ENCODE data around the gene CCDC63.

DNA sequence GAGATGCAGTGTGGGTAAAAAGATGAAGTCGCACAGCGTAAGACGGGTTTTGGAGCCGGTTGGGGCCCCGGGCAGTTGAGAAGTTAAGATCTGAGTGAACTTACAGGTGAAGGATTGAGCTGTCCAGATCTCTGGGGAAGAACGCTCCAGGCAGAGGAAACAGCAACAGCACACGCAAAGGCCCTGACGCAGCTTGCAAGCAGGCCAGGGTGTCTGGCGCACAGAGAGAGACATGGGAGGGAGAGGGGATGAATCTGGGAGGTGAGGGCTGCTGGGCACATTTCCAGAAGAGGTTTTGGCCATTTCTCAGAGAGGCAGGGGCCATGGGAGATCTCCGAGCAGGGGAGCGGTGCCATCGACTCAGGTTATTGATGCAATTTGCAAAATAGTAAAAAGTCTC is 42.6 kb downstream of the CCDC63 start:
- TF ChIP-seq POLR2AphosphoS5 (IDR thresholded peaks at IDR 0.05; ENCODE audit: low read depth): no peak
- TF ChIP-seq, protein P1, sequence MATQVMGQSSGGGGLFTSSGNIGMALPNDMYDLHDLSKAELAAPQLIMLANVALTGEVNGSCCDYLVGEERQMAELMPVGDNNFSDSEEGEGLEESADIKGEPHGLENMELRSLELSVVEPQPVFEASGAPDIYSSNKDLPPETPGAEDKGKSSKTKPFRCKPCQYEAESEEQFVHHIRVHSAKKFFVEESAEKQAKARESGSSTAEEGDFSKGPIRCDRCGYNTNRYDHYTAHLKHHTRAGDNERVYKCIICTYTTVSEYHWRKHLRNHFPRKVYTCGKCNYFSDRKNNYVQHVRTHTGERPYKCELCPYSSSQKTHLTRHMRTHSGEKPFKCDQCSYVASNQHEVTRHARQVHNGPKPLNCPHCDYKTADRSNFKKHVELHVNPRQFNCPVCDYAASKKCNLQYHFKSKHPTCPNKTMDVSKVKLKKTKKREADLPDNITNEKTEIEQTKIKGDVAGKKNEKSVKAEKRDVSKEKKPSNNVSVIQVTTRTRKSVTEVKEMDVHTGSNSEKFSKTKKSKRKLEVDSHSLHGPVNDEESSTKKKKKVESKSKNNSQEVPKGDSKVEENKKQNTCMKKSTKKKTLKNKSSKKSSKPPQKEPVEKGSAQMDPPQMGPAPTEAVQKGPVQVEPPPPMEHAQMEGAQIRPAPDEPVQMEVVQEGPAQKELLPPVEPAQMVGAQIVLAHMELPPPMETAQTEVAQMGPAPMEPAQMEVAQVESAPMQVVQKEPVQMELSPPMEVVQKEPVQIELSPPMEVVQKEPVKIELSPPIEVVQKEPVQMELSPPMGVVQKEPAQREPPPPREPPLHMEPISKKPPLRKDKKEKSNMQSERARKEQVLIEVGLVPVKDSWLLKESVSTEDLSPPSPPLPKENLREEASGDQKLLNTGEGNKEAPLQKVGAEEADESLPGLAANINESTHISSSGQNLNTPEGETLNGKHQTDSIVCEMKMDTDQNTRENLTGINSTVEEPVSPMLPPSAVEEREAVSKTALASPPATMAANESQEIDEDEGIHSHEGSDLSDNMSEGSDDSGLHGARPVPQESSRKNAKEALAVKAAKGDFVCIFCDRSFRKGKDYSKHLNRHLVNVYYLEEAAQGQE (IDR thresholded peaks at IDR 0.05; ENCODE audit: insufficient replicate concordance, low read depth): no peak
- TF ChIP-seq SPI1 (IDR thresholded peaks at IDR 0.05; ENCODE audit: borderline replicate concordance, low read depth): no peak
- TF ChIP-seq, protein P2, sequence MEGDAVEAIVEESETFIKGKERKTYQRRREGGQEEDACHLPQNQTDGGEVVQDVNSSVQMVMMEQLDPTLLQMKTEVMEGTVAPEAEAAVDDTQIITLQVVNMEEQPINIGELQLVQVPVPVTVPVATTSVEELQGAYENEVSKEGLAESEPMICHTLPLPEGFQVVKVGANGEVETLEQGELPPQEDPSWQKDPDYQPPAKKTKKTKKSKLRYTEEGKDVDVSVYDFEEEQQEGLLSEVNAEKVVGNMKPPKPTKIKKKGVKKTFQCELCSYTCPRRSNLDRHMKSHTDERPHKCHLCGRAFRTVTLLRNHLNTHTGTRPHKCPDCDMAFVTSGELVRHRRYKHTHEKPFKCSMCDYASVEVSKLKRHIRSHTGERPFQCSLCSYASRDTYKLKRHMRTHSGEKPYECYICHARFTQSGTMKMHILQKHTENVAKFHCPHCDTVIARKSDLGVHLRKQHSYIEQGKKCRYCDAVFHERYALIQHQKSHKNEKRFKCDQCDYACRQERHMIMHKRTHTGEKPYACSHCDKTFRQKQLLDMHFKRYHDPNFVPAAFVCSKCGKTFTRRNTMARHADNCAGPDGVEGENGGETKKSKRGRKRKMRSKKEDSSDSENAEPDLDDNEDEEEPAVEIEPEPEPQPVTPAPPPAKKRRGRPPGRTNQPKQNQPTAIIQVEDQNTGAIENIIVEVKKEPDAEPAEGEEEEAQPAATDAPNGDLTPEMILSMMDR (IDR thresholded peaks at IDR 0.05; ENCODE audit: insufficient read depth, low read length): no peak
- TF ChIP-seq GABPA (IDR thresholded peaks at IDR 0.05; ENCODE audit: low read depth): no peak

All from HL-60 (cell line).